OCI-LY3 (cell line): ENCODE results near the gene PLEK.

Source experiments
- CTCF ChIP-seq: fragments of 200-600, 300-600 bp; sonication (generic); IDR thresholded peaks from 2 replicates; pipeline ENCODE4 v1.5.1; 2014; ENCODE audit warnings: antibody characterized with exemption, low read length, low read depth
- EZH2phosphoT487 ChIP-seq: fragments of 200-600 bp; shearing (Covaris generic); IDR thresholded peaks from 2 replicates; pipeline ENCODE4 v1.6.1; 2018; ENCODE audit warnings: antibody characterized with exemption, mixed run types, low read depth

- TF ChIP-seq CTCF (no peak), EZH2phosphoT487 (no peak)
These were observed 20.8 kb downstream of the PLEK start for GRCh38 chr2:68385907-68386287.
